Hepatocyte (in vitro differentiated cells): Measurements from ENCODE around the gene FKBP1B. TPM values are rescaled to one million over a fixed set of nuclear protein-coding genes. Genes with fewer than 3 reads are reported as not detected.

Source experiments
- DNase-seq: peaks from one replicate; pipeline ENCODE4 v3.0.0-alpha.2; 2016; ENCODE audit warnings: low spot score
- H2AFZ ChIP-seq: fragments of 200-600 bp; sonication (generic); 2 replicates; pipeline ENCODE4 v1.6.0; 2016; ENCODE audit warnings: antibody characterized with exemption, mild to moderate bottlenecking
- H3K27ac ChIP-seq: fragments of 200-600 bp; sonication (generic); 2 replicates; pipeline ENCODE4 v1.5.1; 2016; ENCODE audit warnings: mild to moderate bottlenecking
- H3K27me3 ChIP-seq: fragments of 200-600 bp; sonication (generic); 2 replicates; pipeline ENCODE4 v1.6.1; 2016
- H3K36me3 ChIP-seq: fragments of 200-600 bp; sonication (generic); replicated peaks from 2 replicates; pipeline ENCODE4 v1.5.1; 2016; ENCODE audit warnings: low read depth; ENCODE audit not compliant: insufficient read depth
- H3K4me1 ChIP-seq: fragments of 200-600 bp; sonication (generic); 2 replicates; pipeline ENCODE4 v1.5.1; 2016; ENCODE audit warnings: mild to moderate bottlenecking, moderate library complexity; ENCODE audit not compliant: insufficient read depth
- H3K4me2 ChIP-seq: fragments of 200-600 bp; sonication (generic); 2 replicates; pipeline ENCODE4 v1.6.0; 2016
- H3K4me3 ChIP-seq: fragments of 200-600 bp; sonication (generic); 2 replicates; pipeline ENCODE4 v1.5.1; 2016; ENCODE audit warnings: mild to moderate bottlenecking
- H3K79me2 ChIP-seq: fragments of 200-600 bp; sonication (generic); 2 replicates; pipeline ENCODE4 v1.6.0; 2017; ENCODE audit warnings: mild to moderate bottlenecking
- H3K9me2 ChIP-seq: fragments of 200-600 bp; sonication (generic); replicated peaks from 2 replicates; pipeline ENCODE4 v1.6.0; 2017; ENCODE audit warnings: mild to moderate bottlenecking; ENCODE audit not compliant: insufficient read depth
- H3K9me3 ChIP-seq: fragments of 200-600 bp; sonication (generic); 2 replicates; pipeline ENCODE4 v1.5.1; 2016; ENCODE audit warnings: low read depth, mild to moderate bottlenecking
- H4K20me1 ChIP-seq: fragments of 200-600 bp; sonication (generic); 2 replicates; pipeline ENCODE4 v1.6.0; 2016; ENCODE audit warnings: mild to moderate bottlenecking; ENCODE audit not compliant: insufficient read depth, poor library complexity, severe bottlenecking
- EZH2 ChIP-seq: fragments of 200-600 bp; sonication (generic); IDR thresholded peaks from 2 replicates; pipeline ENCODE4 v1.6.1; 2016; ENCODE audit warnings: antibody characterized with exemption, mild to moderate bottlenecking, borderline replicate concordance
- EZH2phosphoT487 ChIP-seq: fragments of 200-600 bp; sonication (generic); IDR thresholded peaks from one replicate; pipeline ENCODE4 v1.6.1; 2018; ENCODE audit warnings: antibody characterized with exemption, mild to moderate bottlenecking, low read depth, moderate library complexity; ENCODE audit not compliant: unreplicated experiment, severe bottlenecking
- WGBS: methylation state at CpG from one replicate; pipeline ENCODE4 v1.1.6; 2016; ENCODE audit warnings: low lambda C conversion rate; ENCODE audit errors: missing lambda C conversion rate; 5-methylcytosine and 5-hydroxymethylcytosine counted together
- polyA plus RNA-seq: library from polyadenylated mRNA; unstranded; fragments of >200 nt; fragmentation: Nextera tagmentation; extraction: Ambion mirVana; gene quantifications from 2 replicates; pipeline ENCODE4 v1.2.1, GENCODE V29; 2016
- total RNA-seq: library from RNA; depleted of rRNA; stranded (reverse); fragments of >200 nt; gene quantifications from 2 replicates; pipeline ENCODE4 v1.2.3, GENCODE V29; 2014
- TF ChIP-seq, protein P1 (sequence below): fragments of 200-600 bp; sonication (generic); IDR thresholded peaks from 2 replicates; pipeline ENCODE4 v1.5.1; 2016; ENCODE audit warnings: antibody characterized with exemption, mild to moderate bottlenecking; ENCODE audit not compliant: poor library complexity

Gene FKBP1B
- total and polyA plus RNA-seq, 2 experiments from 2014 or later: 20.2 to 37.2 TPM

GRCh38 chr2:24083567-24084385 lies 34.2 kb downstream of the FKBP1B start:
- no peaks in the 10 kb centered on the region for H4K20me1 ChIP-seq
- peak overlapping the region; percentile 39 for H2AFZ ChIP-seq
- no peaks in the 10 kb centered on the region for H3K27me3 ChIP-seq
- 4% methylated on average over 30 of the region's 30 CpGs for WGBS
- H3K4me1 ChIP-seq: peaks cover 10% of the 10 kb centered on the region
- no peaks in the 10 kb centered on the region for H3K9me3 ChIP-seq
- TF ChIP-seq EZH2: no peak
- TF ChIP-seq, protein P1, sequence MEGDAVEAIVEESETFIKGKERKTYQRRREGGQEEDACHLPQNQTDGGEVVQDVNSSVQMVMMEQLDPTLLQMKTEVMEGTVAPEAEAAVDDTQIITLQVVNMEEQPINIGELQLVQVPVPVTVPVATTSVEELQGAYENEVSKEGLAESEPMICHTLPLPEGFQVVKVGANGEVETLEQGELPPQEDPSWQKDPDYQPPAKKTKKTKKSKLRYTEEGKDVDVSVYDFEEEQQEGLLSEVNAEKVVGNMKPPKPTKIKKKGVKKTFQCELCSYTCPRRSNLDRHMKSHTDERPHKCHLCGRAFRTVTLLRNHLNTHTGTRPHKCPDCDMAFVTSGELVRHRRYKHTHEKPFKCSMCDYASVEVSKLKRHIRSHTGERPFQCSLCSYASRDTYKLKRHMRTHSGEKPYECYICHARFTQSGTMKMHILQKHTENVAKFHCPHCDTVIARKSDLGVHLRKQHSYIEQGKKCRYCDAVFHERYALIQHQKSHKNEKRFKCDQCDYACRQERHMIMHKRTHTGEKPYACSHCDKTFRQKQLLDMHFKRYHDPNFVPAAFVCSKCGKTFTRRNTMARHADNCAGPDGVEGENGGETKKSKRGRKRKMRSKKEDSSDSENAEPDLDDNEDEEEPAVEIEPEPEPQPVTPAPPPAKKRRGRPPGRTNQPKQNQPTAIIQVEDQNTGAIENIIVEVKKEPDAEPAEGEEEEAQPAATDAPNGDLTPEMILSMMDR: no peak
- TF ChIP-seq EZH2phosphoT487: no peak
- DNase-seq: peak; percentile 93
- H3K4me3 ChIP-seq: peak overlapping the region; percentile 52
- H3K27ac ChIP-seq: peak overlapping the region; percentile 96
- no peaks in the 10 kb centered on the region for H3K9me2 ChIP-seq
- peak overlapping the region; percentile 80 for H3K4me2 ChIP-seq
- peaks cover 11% of the 10 kb centered on the region for H3K79me2 ChIP-seq
- H3K36me3 ChIP-seq: no peaks in the 10 kb centered on the region

GRCh38 chr2:24084386-24085199 lies 35.1 kb downstream of the FKBP1B start, which contains the start of gene TP53I3:
TSS of gene TP53I3 (minus strand) at chr2:24084834. CDS start at chr2:24084326, 508 bp downstream.
- TF ChIP-seq EZH2: no peak
- TF ChIP-seq EZH2phosphoT487: no peak
- TF ChIP-seq, protein P1: peak; percentile 98

GRCh38 chr2:24085200-24085489 lies 35.6 kb downstream of the FKBP1B start:
- H3K36me3 ChIP-seq: no peaks in the 10 kb centered on the region
- no peak for DNase-seq
- 14% methylated on average over 11 of the region's 11 CpGs for WGBS
- peaks cover 11% of the 10 kb centered on the region for H3K79me2 ChIP-seq
- H3K4me1 ChIP-seq: peaks cover 10% of the 10 kb centered on the region
- H3K27me3 ChIP-seq: no peaks in the 10 kb centered on the region
- peak overlapping the region; percentile 96 for H3K27ac ChIP-seq
- H4K20me1 ChIP-seq: no peaks in the 10 kb centered on the region
- H3K9me3 ChIP-seq: no peaks in the 10 kb centered on the region
- H2AFZ ChIP-seq: peak overlapping the region; percentile 74
- H3K9me2 ChIP-seq: no peaks in the 10 kb centered on the region
- H3K4me2 ChIP-seq: peak overlapping the region; percentile 80
- no peak for TF ChIP-seq EZH2
- TF ChIP-seq, protein P1: no peak
- no peak for TF ChIP-seq EZH2phosphoT487
- peak overlapping the region; percentile 52 for H3K4me3 ChIP-seq

More at GRCh38 chr2:24084386-24085199, 35.1 kb downstream of the FKBP1B start, which contains the start of gene TP53I3:
- H3K27ac ChIP-seq: peak within 1 kb of the TSS; percentile 96
- no peaks in the 10 kb centered on the region for H3K36me3 ChIP-seq
- no peaks in the 10 kb centered on the region for H3K27me3 ChIP-seq
- peak within 1 kb of the TSS; percentile 80 for H3K4me2 ChIP-seq
- H4K20me1 ChIP-seq: no peaks in the 10 kb centered on the region
- DNase-seq: peak; percentile 96
- no peaks in the 10 kb centered on the region for H3K9me2 ChIP-seq
- peaks cover 10% of the 10 kb centered on the region for H3K4me1 ChIP-seq
- WGBS: 1% methylated on average over 44 of the region's 44 CpGs
- H3K4me3 ChIP-seq: peak within 1 kb of the TSS; percentile 52
- peaks cover 11% of the 10 kb centered on the region for H3K79me2 ChIP-seq
- no peaks in the 10 kb centered on the region for H3K9me3 ChIP-seq
- peak within 1 kb of the TSS; percentile 74 for H2AFZ ChIP-seq
